GM18951 (cell line): ENCODE results near the gene IMPA2.

Experiments used
- POLR2A ChIP-seq: IDR thresholded peaks from 4 replicates; pipeline ENCODE4 v1.6.1; 2011; ENCODE audit warnings: mild to moderate bottlenecking; ENCODE audit not compliant: insufficient read length, insufficient read depth; ENCODE audit errors: extremely low read depth
- in situ Hi-C: fragments of 300-500 bp; cut with MboI; formaldehyde crosslinking; loops from one replicate; pipeline ENCODE4 v1.12.0; 2022; ENCODE audit warnings: low sequenced_read_pairs, mixed read lengths, inconsistent platforms; ENCODE audit not compliant: unreplicated experiment

The IMPA2 gene

GRCh38 chr18:12049978-12050811 is 68.9 kb downstream of the IMPA2 start:
- no peak for TF ChIP-seq POLR2A
- in situ Hi-C loops = loop anchor here (10.0 kb wide), 1 partner anchor 115 kb away; no protein-coding TSS in a partner anchor

GRCh38 chr18:12052866-12053265 is 71.6 kb downstream of the IMPA2 start:
- in situ Hi-C loops = no loop called here
- no peak for TF ChIP-seq POLR2A

- in situ Hi-C loops = no loop called here
- no peak for TF ChIP-seq POLR2A
Measured at GRCh38 chr18:12053289-12053688, 72.0 kb downstream of the IMPA2 start.

- in situ Hi-C loops = no loop called here
- no peak for TF ChIP-seq POLR2A
Measured at GRCh38 chr18:12056034-12056883, 75.0 kb downstream of the IMPA2 start.

GRCh38 chr18:12056884-12057402 is 75.6 kb downstream of the IMPA2 start:
- in situ Hi-C loops = no loop called here
- no peak for TF ChIP-seq POLR2A

- in situ Hi-C loops = no loop called here
- TF ChIP-seq POLR2A = no peak
Measured at GRCh38 chr18:12057419-12058039, 76.2 kb downstream of the IMPA2 start.

- no peak for TF ChIP-seq POLR2A
- in situ Hi-C loops = no loop called here
Measured at GRCh38 chr18:12059334-12060181, 78.3 kb downstream of the IMPA2 start.

- TF ChIP-seq POLR2A = no peak
- in situ Hi-C loops = no loop called here
Measured at GRCh38 chr18:12060182-12060870, 79.0 kb downstream of the IMPA2 start.

- TF ChIP-seq POLR2A = no peak
- in situ Hi-C loops = no loop called here
Measured at GRCh38 chr18:12061685-12062084, 80.4 kb downstream of the IMPA2 start.

GRCh38 chr18:12062974-12063373 is 81.7 kb downstream of the IMPA2 start:
- no peak for TF ChIP-seq POLR2A
- in situ Hi-C loops = no loop called here

GRCh38 chr18:12064086-12064763 is 82.9 kb downstream of the IMPA2 start:
- in situ Hi-C loops = no loop called here
- no peak for TF ChIP-seq POLR2A

- no peak for TF ChIP-seq POLR2A
- in situ Hi-C loops = no loop called here
Measured at GRCh38 chr18:12065397-12065796, 84.1 kb downstream of the IMPA2 start.
